ENCODE data around the gene EEA1.
A peak's percentile ranks its signal among the peaks of the same experiment; 100 is the strongest.

The EEA1 gene

DNA sequence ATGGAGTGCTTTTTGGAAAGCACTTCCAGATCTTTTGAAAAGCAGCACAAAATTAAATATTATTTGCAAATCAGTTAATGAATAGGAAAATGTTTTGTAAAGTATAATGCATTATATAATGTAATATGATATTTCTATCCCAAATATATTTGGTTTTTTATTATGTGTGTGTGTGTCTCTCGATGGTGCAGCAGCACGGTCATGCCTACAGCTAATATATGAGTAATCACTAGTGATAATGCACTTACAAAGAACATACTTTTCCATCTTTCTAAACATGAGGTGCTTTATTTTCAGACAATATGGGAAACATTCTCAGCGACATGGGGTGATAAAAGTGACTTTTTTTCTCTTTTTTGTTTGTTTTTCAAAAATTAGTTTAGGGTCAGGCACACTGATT lies 1.3 kb upstream of the EEA1 start:
- TF ChIP-seq, protein P1, sequence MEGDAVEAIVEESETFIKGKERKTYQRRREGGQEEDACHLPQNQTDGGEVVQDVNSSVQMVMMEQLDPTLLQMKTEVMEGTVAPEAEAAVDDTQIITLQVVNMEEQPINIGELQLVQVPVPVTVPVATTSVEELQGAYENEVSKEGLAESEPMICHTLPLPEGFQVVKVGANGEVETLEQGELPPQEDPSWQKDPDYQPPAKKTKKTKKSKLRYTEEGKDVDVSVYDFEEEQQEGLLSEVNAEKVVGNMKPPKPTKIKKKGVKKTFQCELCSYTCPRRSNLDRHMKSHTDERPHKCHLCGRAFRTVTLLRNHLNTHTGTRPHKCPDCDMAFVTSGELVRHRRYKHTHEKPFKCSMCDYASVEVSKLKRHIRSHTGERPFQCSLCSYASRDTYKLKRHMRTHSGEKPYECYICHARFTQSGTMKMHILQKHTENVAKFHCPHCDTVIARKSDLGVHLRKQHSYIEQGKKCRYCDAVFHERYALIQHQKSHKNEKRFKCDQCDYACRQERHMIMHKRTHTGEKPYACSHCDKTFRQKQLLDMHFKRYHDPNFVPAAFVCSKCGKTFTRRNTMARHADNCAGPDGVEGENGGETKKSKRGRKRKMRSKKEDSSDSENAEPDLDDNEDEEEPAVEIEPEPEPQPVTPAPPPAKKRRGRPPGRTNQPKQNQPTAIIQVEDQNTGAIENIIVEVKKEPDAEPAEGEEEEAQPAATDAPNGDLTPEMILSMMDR (IDR thresholded peaks at IDR 0.05; ENCODE audit: low read depth, low read length) = no peak
- no peak overlapping the region for H3K27ac ChIP-seq
- H3K9me3 ChIP-seq (ENCODE audit: severe bottlenecking) = no peaks in the 10 kb centered on the region
- peak overlapping the region; percentile 84 for H3K4me3 ChIP-seq (ENCODE audit: low read depth, low read length)
- DNase-seq = no peak
- H3K36me3 ChIP-seq = no peaks in the 10 kb centered on the region; the same call in 1 of the 2 replicates
- no peaks in the 10 kb centered on the region for H3K27me3 ChIP-seq (ENCODE audit: insufficient read depth, low read depth, severe bottlenecking)

DNA sequence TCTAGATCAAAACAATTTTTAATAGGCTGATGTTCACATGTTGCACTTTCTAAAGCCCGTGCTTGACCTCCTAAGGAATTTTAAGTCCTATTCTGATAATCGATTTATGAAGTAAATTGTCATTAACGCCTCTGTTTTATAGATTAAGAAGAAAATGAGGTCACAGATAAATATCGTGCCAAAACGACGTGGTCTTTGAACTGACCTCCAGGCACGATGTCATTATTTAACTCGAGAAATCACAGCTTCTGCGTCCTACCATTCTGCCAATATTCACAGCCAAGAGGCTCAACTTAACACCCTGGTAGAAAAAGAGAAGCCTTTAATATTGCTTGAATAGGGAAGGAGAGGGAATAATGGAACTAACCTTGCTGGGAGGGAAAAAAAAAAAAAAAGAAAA lies 888 bp upstream of the EEA1 start:
- Histone ChIP-seq H3K27me3 (ENCODE audit: insufficient read depth, low read depth, severe bottlenecking) (no peaks in the 10 kb centered on the region), H3K36me3 (no peaks in the 10 kb centered on the region; the same call in 1 of the 2 replicates), H3K27ac (peak overlapping the region; percentile 83), H3K4me3 (ENCODE audit: low read depth, low read length) (peak overlapping the region; percentile 84), H3K9me3 (ENCODE audit: severe bottlenecking) (no peaks in the 10 kb centered on the region)
- no peak for DNase-seq
- TF ChIP-seq, protein P1 (IDR thresholded peaks at IDR 0.05; ENCODE audit: low read depth, low read length) = no peak

DNA sequence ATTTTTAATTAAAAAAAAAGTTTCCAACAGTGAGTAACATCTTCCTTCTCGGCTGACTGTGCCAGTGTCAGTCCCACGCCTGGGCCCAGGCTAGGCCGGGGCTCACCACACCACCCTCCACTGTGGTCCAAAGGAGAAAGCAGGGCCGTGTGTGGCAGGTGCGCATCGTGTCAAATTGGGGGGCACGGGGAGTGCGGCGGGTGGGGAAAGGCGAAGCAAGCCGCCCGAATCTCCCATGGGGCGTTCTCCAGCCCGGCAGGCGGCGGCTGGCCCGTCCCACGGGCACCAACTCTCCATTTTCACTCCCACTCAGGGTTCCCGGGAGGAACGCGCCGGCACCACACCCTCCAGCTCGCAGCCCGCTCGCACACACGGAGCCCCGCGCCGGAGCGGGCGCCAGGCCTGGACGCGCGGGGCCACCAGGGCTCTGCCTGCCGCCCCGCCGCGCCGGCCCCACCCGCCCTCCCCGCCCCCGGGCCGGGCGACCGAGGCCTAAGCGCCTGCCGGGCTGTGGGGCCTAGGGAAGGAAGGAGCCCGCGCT lies 604 bp downstream of the EEA1 start:
- TF ChIP-seq, protein P1 (IDR thresholded peaks at IDR 0.05; ENCODE audit: low read depth, low read length) = no peak
- DNase-seq = peak; percentile 25
- peak overlapping the region; percentile 98 for H3K27ac ChIP-seq

DNA sequence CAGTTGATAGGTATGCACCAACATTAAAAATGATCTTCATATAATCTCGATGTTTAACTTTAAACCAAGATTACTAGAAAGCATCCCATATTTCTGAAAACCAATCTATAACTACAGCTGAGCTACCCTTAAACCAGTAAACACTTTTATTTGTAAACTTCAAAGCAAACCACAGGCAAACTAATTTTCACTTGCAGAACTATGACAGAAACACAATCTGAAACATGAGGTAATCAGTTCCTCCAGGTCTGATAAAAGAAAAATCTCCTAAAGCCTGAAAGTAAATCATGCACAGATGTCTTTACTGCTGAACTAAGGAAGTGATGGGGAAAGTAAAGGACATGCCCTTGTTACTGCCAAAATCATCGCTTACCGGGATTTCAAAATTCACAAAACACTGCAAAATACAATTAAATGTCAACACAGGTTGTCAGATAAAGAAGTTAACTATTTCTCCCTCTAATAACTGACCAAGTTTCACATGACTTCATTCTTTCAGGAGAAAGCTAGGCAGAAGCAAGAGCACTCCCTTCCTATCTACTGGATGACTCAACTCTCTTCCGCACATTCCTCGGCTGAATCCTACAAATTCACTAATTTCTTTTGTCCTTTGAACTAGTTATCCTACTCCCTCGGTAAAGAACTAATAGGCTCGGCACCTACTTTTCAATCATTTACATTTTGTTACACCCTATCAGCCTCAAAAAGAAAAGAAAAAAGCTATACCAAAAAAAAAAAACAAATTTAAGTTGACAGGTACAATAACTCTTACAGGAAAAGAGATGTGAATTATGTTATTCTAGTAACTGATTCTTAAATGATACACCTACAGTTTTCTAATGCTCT lies 1.4 kb downstream of the EEA1 start:
- TF ChIP-seq, protein P1 (IDR thresholded peaks at IDR 0.05; ENCODE audit: low read depth, low read length) = no peak
- Histone ChIP-seq H3K36me3 (no peaks in the 10 kb centered on the region; the same call in 1 of the 2 replicates), H3K4me3 (ENCODE audit: low read depth, low read length) (peak overlapping the region; percentile 78), H3K27ac (peak overlapping the region; percentile 98), H3K9me3 (ENCODE audit: severe bottlenecking) (no peaks in the 10 kb centered on the region), H3K27me3 (ENCODE audit: insufficient read depth, low read depth, severe bottlenecking) (no peaks in the 10 kb centered on the region)
- DNase-seq = no peak

More for the DNA sequence above, 604 bp downstream of the EEA1 start:
- Histone ChIP-seq H3K27me3 (ENCODE audit: insufficient read depth, low read depth, severe bottlenecking) (no peaks in the 10 kb centered on the region), H3K36me3 (no peaks in the 10 kb centered on the region; the same call in 1 of the 2 replicates), H3K4me3 (ENCODE audit: low read depth, low read length) (peak overlapping the region; percentile 78), H3K9me3 (ENCODE audit: severe bottlenecking) (no peaks in the 10 kb centered on the region)

DNA sequence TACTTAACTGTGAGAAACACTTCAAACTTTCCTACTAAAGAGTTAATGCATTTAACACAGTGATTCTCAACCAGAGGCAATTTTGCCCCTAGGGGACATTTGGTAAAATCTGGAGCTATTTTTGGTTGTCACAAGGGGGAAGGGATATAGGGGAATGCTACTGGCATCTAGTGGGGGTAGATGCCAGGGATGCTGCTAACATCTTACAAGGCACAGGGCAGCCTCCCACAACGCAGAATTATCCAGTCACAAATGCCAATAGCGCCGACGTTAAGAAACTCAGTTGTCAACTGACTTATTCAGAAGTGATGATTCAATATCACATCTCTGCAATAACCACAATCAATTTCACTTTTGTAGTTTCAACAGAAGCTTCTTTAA lies 2.0 kb downstream of the EEA1 start:
- H3K9me3 ChIP-seq (ENCODE audit: severe bottlenecking) = no peaks in the 10 kb centered on the region
- no peaks in the 10 kb centered on the region for H3K27me3 ChIP-seq (ENCODE audit: insufficient read depth, low read depth, severe bottlenecking)
- DNase-seq = no peak
- no peak overlapping the region for H3K27ac ChIP-seq
- no peaks in the 10 kb centered on the region; the same call in none of the 2 replicates for H3K36me3 ChIP-seq
- H3K4me3 ChIP-seq (ENCODE audit: low read depth, low read length) = no peak overlapping the region
- TF ChIP-seq, protein P1 (IDR thresholded peaks at IDR 0.05; ENCODE audit: low read depth, low read length) = no peak
